HL-60/S4 treated with retinoic acid at 250 ng/mL for 4 days and 3 days (cell line): Measurements from ENCODE around the gene TMEM178A.
"Not testable (repeated sequence)": the region's sequence is repeated elsewhere in the genome, so short reads cannot be mapped to it uniquely, and the experiment has no call there.

ENCODE experiments used
- in situ Hi-C: fragments of 300-500 bp; cut with MboI; formaldehyde crosslinking; loops from 2 replicates; pipeline ENCODE4 v1.7.0; 2022; ENCODE audit warnings: low sequenced_read_pairs

The TMEM178A gene

DNA sequence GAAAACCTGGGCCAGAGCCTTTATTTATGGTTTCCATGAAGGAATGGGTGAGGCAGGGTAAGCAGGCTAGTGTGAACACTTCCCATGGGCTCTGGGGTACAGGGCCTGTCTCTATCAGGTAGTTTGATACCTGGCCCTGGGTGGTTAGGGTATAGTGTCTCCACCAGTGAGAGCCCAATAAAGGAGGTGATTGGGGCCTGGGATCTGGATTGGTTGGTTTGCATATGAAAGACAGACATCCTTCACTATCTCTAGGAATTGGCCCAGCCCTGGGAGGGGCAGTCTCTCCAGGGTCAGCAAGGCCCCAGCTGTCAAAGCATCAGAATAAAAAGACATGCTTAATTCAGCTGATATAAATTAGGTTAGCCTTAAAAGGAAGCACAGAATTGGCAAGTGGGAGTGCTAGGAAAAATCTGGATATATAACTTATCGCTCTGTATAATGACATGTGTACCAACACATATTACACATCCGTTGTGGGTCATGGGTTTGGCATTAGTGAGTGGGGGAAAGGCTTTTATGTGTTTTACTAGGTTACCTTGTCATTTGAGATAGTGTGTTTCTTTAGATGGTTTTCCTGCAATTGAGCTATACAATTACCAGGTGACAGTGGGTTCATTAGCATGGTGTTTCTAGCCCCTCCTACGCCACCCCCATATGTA lies 18.5 kb upstream of the TMEM178A start:
- in situ Hi-C loops, result no loop called here

DNA sequence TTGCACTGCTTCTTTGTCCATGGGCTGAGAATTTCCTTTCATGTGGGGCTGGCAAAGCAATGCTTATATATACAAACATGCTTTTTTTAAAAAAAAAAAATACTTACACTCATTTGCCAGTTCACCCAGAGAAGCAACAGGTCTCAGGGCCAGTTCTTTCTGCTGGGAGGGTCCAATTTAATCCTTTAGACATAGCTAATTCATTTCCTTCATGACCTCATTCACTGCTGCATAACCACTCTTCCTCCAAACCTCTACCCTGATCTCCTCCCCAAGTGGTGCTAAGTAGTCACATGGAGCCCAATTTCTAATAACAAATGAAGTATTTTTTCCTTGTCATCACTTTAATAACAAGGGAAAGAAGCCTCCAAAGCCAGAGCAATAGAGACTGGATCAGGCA lies 17.1 kb upstream of the TMEM178A start:
- in situ Hi-C loops, result no loop called here

DNA sequence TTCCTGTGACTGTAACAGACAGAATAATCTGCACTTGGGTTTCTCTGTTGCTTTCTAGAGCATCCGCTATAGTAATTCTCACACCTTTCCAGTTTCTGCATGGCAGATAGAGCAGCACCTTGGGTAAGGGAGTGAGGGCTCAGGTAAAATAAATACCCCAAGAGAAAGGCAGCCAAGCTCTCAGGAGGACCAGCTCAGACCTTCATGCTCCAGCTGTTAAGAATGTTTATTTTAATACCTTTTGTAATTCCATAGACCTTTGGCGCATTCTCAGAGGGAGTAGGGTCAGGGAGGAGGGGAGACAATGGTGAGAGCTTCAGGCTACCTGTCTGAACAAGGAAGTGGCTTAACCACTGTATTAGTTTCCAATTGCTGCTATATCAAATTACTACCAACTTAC lies 16.2 kb upstream of the TMEM178A start:
- in situ Hi-C loops, result no loop called here

DNA sequence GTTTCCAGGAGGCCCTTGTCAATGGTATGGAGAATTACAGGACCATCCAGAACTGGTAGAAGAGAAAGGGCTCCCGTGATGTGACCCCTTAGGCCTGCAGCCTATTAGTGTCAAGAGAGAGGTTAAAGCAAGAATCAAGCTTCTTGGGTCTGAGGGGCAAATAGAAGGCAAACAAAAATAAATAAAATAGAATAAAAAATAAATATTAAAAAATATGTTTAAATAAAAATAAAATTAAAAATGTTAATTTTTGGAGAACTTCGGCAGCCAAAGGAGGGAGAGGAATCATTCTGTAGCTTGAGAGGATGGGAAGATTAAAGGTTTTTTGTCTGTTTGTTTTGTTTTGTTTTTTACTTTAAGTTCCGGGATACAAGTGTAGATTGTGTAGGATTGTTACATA lies 15.2 kb upstream of the TMEM178A start:
- in situ Hi-C loops, result no loop called here

DNA sequence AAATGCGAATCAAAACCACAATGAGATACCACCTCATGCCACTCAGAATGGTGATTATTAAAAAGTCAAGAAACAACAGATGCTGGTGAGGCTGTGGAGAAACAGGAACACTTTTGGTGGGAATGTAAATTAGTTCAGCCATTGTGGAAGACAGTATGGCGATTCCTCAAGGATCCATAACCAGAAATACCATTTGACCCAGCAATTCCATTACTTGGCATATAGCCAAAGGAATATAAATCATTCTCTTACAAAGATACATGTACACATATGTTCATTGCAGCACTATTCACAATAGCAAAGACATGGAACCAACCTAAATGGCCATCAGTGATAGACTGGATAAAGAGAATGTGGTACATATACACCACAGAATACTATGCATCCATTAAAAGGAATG lies 9.5 kb upstream of the TMEM178A start:
- in situ Hi-C loops, result not testable (repeated sequence)

- in situ Hi-C loops, result no loop called here
Measured at GRCh38 chr2:39657287-39657937, 8.3 kb upstream of the TMEM178A start.

DNA sequence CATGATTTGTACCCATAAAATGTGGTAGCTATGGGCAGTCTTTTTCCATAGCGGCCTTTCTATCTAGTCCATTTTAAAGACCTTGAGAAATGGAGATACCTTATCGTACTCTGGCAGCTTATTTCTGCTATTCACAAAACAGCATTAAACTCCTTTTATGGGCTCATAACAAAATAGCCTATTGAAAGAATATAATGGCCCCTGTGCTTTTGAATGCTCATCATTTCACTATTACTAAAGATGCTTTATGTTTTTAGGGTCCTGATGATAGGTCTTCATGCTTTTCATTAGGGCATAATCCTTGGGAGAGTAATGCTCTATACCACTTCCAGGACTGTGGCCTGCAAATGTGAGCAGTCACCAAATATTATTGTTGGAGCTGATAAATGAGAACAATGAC lies 7.3 kb upstream of the TMEM178A start:
- in situ Hi-C loops, result no loop called here

DNA sequence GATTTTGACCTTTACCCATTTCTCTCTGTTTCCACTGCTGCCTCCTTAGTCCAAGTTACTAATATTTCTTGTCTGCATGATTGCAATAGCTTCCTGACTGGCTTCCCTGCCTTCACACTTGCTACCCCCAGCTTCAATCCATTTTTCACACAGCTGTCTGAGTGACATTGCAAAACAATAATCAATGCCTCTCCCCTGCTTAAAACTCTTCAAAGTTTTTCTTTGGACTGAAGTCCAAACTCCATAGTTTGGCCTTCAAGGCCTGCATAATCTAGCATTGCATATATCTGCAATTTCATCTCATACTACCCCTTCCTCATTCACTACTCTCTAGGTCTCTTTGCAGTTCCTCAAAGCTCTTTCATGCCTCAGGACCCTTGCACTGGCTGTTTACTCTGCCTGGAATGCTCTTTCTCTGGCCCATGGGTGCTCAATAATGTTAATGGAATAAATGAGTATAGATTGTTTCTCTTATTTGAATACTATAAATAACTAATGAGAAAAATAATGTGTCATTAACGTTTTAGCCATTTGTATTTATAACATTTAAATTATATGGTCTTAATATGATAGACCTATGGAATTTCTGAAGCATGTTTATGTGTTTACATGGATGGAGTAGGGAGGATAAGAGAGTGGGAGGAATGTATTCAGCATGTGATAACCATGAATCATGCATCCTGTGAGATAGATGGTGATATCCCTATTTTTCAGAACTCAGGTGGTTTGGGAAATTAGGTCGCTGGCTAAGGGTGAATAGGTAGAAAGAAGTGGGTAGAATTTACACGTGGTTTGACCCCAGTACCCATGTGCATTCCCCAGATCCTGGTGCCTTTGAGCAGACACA lies 5.7 kb upstream of the TMEM178A start:
- in situ Hi-C loops, result no loop called here

DNA sequence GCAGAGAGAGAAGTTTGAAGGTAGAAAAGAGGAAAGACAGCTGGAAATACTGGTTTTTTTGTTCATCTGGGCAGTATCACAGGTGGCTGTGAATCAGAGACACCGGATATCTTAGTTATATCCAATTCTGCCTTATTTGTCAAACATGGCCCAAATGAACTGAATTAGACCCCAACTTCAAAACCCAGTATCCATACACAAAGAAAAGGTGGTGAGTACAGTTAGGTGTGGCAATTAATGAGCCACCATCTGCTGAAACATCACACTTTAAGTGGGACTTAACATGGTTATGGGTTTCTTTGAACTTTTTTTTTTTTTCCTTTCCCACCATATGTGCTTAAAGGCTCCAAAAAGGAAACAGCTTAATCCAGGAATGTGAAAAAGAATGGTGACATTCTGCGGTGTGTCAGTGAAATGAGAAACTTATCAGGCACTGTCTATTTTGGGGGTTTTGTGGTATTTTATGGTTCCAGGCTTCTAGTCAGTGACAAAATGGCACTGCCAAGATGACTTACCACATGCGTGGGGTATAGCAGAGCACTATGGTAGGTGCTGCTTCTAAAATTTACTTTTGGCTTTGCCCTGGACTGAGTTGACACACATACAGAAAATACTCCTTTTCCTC lies 5.0 kb upstream of the TMEM178A start:
- in situ Hi-C loops, result no loop called here

- in situ Hi-C loops, result no loop called here
Measured at GRCh38 chr2:39661826-39662225, 3.9 kb upstream of the TMEM178A start.

GRCh38 chr2:39663187-39663930 lies 2.4 kb upstream of the TMEM178A start:
- in situ Hi-C loops, result no loop called here

GRCh38 chr2:39664232-39664887 lies 1.4 kb upstream of the TMEM178A start:
- in situ Hi-C loops, result no loop called here

DNA sequence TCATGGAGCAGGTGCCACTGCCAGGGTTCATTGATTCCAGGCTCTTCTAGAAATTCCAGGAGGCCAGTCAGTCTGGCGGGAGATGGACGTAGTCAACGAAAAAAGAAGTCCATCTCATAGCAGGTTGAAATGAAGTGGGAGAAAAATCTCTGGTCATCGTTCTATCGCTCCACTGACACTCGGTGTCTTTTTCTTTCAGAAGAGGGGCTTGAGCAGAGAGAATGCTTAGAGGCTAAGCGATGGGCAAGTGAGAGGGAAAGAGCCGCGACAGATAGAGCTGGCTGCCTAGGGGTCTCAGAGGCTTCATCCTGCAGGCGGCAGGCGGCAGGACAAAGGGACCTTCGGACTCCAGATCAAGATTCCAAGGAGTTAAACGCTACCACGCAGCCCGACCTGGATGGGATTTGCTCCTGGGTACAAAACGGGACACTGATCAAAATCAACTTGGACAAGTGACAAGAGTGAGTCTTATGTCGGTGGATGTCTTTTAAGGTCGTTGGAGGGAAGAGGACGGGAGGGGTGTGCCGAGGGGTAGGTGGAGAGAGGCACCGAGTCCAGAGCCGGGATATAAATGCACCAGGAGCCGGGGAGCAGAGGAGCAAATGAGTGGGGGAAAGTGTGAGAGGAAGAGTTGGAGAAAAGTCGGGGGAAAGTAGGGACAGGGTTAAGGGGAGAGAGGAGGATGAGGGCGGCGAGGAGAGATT lies 677 bp upstream of the TMEM178A start:
- in situ Hi-C loops, result no loop called here

DNA sequence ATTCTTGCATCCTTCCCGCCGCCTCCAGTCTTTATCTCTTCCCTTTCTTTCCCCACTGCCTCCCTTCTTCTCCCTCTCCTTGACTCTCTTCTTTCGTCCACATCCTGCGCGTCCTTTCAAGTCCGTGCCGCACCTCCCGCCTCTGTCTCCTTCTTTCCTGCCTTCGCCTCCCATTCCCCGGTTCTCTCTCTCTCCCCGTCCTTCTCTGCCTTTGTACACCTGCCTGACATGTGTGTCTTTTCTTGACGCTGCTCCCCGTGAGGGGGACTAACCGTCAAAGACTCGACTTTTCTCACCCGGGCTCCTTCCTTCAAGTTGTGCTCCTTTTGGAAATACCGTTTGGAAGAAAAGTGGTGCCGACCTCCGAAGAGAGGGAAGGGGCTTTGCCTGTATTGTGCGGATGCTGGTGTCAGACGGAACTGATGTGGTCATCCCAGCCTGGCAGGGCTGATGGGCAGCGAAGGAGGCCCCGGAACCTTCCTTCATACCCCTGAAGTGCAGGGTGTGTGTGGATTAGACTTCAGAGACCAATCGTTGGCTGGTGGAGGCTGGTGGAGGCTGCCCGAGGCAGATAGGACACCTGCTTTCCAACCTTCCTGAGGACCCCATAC lies 879 bp downstream of the TMEM178A start:
- in situ Hi-C loops, result no loop called here

DNA sequence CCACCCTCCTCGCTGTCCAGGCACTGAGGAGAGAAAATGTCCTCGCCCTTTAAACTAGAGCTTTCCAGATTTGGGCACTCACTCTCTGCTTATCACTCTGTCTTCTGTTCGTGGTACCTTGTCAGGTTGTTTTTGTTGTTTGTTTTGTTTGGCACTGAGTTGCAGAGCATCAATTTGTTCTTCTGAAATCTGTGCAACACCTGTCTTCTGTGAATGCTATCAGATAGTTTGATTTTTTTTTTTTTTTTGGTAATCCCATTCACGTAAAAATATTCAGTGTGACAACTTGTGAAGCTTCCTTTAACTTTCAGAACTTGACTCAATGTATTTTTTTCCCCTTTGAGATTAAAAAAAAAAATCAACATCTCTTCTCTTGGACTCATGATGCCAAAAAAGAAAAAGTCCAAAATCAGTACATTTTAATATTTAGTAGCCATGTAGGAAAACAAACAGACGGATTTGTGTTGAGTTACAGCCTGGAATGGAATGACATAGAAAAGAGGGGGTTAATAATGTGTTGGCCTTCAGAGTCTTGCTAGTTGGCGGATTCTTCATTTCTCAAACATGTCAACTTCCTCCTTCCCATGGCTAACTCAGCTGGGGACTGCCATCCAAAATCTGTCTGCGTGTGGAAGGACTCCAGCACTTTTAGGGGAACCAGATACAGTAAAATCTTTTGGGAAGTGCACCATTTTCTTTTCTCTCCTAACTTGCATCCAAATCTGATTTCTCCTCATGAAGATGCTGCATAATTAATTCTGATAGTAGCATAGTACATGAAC lies 1.6 kb downstream of the TMEM178A start:
- in situ Hi-C loops, result no loop called here

GRCh38 chr2:39667886-39668276 lies 2.2 kb downstream of the TMEM178A start:
- in situ Hi-C loops, result no loop called here

- in situ Hi-C loops, result no loop called here
Measured at GRCh38 chr2:39668576-39669080, 2.9 kb downstream of the TMEM178A start.

DNA sequence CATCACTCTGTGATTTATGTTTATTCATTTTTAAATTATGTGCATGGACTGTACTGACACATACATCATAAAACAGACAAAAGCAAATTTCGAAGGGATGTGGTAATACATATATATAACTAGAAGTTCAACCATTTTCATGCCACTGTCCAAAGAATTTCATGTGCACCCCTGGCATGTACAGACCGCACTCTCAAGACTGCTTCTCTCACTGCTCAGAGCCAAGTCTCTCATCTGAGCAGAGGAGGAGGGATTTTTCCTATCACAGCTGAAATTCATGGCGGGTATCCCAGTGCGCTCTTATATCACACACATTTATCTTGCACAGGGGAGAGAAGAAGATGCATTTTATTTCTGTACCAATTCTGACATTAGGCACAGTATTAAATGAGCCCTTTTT lies 5.9 kb downstream of the TMEM178A start:
- in situ Hi-C loops, result no loop called here
